Nephron progenitor cell (in vitro differentiated cells): ENCODE results near the gene JDP2.

Experiments
- DNase-seq: peaks from one replicate; pipeline ENCODE4 v3.0.0; 2021
- H3K27ac Mint-ChIP-seq: 2 replicates; pipeline ENCODE4 v1.8.0; 2021; ENCODE audit warnings: mild to moderate bottlenecking, moderate library complexity, mixed read lengths
- H3K27me3 Mint-ChIP-seq: 2 replicates; pipeline ENCODE4 v1.8.0; 2021; ENCODE audit warnings: mild to moderate bottlenecking, low read depth, mixed read lengths; ENCODE audit not compliant: poor library complexity
- H3K36me3 Mint-ChIP-seq: 2 replicates; pipeline ENCODE4 v1.8.0; 2021; ENCODE audit warnings: low read depth, mixed read lengths
- H3K4me1 Mint-ChIP-seq: 2 replicates; pipeline ENCODE4 v1.8.0; 2021; ENCODE audit warnings: mixed read lengths
- H3K4me3 Mint-ChIP-seq: 2 replicates; pipeline ENCODE4 v1.8.0; 2021; ENCODE audit warnings: mild to moderate bottlenecking, moderate library complexity, mixed read lengths
- H3K9me3 Mint-ChIP-seq: 2 replicates; pipeline ENCODE4 v1.8.0; 2021; ENCODE audit warnings: mild to moderate bottlenecking, moderate library complexity, mixed read lengths
- TF ChIP-seq, protein P1 (sequence below): fragments of 200-600 bp; sonication (generic); IDR thresholded peaks from 2 replicates; pipeline ENCODE4 v1.5.0; 2021; ENCODE audit warnings: antibody characterized with exemption

JDP2 gene

DNA sequence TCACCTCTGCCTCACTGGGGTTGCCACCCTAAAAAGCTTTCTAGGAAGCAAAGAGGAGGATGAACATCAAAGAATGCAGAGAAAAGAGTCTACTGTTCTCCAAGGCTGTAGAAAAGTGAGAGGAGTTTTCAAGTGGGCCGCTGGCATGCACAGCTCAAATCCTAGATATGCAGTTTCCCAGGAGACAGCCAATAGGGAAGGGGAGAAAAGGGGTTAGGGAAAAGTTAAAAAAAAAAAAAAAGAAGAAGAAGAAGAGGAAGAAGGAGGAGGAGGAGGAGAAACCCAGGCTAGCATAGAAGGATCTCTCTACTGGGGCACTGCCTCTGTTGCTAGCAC is 95.1 kb downstream of the JDP2 start:
- H3K27ac Mint-ChIP-seq: no peak overlapping the region
- TF ChIP-seq, protein P1, sequence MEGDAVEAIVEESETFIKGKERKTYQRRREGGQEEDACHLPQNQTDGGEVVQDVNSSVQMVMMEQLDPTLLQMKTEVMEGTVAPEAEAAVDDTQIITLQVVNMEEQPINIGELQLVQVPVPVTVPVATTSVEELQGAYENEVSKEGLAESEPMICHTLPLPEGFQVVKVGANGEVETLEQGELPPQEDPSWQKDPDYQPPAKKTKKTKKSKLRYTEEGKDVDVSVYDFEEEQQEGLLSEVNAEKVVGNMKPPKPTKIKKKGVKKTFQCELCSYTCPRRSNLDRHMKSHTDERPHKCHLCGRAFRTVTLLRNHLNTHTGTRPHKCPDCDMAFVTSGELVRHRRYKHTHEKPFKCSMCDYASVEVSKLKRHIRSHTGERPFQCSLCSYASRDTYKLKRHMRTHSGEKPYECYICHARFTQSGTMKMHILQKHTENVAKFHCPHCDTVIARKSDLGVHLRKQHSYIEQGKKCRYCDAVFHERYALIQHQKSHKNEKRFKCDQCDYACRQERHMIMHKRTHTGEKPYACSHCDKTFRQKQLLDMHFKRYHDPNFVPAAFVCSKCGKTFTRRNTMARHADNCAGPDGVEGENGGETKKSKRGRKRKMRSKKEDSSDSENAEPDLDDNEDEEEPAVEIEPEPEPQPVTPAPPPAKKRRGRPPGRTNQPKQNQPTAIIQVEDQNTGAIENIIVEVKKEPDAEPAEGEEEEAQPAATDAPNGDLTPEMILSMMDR: no peak
- no peak for DNase-seq
- no peaks in the 10 kb centered on the region for H3K36me3 Mint-ChIP-seq
- peaks cover 13% of the 10 kb centered on the region for H3K4me1 Mint-ChIP-seq
- H3K27me3 Mint-ChIP-seq: peaks cover 26% of the 10 kb centered on the region
- no peaks in the 10 kb centered on the region for H3K9me3 Mint-ChIP-seq
- H3K4me3 Mint-ChIP-seq: no peak overlapping the region
